H1 (cell line): ENCODE measurements around the gene WASHC3.

Experiments
- CEBPB ChIP-seq: IDR thresholded peaks from 2 replicates; pipeline ENCODE4 v1.6.1; 2012; ENCODE audit warnings: low read depth, low read length
- EP300 ChIP-seq, 2 experiments: IDR thresholded peaks; 1 replicate in 1 of 2; 2 replicates in 1 of 2; pipeline ENCODE4 v1.6.1; 2011 to 2012; ENCODE audit warnings: low read depth in 2 of 2, low read length in 2 of 2, mild to moderate bottlenecking in 2 of 2, borderline replicate concordance in 1 of 2, inconsistent platforms in 1 of 2, moderate library complexity in 1 of 2
- EZH2 ChIP-seq: fragments of 200-600 bp; sonication (generic); IDR thresholded peaks from 2 replicates; pipeline ENCODE4 v1.7.1; 2012; ENCODE audit warnings: low read depth, mild to moderate bottlenecking, moderate library complexity, low read length, inconsistent platforms; ENCODE audit not compliant: severe bottlenecking
- SUZ12 ChIP-seq: fragments of 200-600 bp; sonication (generic); IDR thresholded peaks from 2 replicates; pipeline ENCODE4 v1.6.1; 2012; ENCODE audit warnings: mild to moderate bottlenecking, inconsistent platforms, low read length, moderate library complexity, mixed read lengths

DNA sequence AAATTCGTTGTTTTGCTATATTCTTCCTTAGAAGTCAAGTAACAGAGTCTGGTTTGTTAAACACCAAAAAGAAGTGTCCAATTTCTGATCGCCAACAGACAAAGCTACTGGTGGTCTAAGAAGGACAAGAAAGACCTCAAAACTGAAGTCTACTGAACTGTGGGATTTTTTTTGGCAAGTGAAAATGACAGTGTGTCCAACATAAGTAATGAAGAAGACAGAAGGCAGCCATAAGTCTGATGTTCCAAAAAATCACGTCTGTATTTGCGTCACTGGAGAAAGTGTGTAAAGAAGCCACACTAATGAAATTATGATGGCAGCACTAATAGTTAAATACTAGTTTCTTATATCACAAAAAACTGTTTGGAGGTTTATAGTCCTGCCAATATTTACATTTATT, 32.6 kb downstream of the WASHC3 start:
- no peak for TF ChIP-seq EP300 (IDR thresholded peaks at IDR 0.05; ENCODE audit: borderline replicate concordance in 1 of 2, low read depth in 2 of 2, low read length in 2 of 2)
- no peak for TF ChIP-seq CEBPB
- TF ChIP-seq EZH2, result no peak
- no peak for TF ChIP-seq SUZ12
